Breast epithelium (tissue), 3 donors: ENCODE results near the gene NDP.

Source experiments
- CTCF ChIP-seq, 3 donors: fragments of 450-650 bp; IDR thresholded peaks; one replicate each; pipeline ENCODE4 v1.5.1; 2016 to 2017; ENCODE audit warnings: antibody characterized with exemption in 3 of 3, mild to moderate bottlenecking in 3 of 3, moderate library complexity in 3 of 3
- POLR2A ChIP-seq: fragments of 450-650 bp; IDR thresholded peaks from one replicate; pipeline ENCODE4 v1.6.1; 2016; ENCODE audit warnings: antibody characterized with exemption, mild to moderate bottlenecking, moderate library complexity
- POLR2AphosphoS5 ChIP-seq, 3 donors: sonication (generic); formaldehyde crosslinking; IDR thresholded peaks; one replicate each; pipeline ENCODE4 v1.6.1; 2017; ENCODE audit warnings: antibody characterized with exemption in 3 of 3

DNA sequence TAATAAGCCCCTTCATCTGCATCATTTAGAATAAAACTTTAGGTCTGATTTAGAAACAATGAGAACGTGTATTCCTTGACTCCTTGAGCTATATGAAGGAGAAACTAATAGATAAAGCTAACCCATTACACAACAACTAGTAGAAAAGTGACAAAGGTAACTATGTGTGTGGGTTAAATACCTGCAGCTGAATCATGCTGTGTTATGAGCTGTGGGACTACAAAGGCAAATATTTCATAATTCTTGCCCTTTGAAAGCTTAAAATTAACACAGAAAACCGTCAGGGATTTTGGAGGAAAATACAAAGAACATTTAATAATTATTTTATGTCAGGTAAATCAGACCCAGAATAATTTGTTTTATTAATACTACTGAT, 898 bp upstream of the NDP start:
- TF ChIP-seq CTCF (IDR thresholded peaks at IDR 0.05) (no peak), POLR2AphosphoS5 (IDR thresholded peaks at IDR 0.05) (no peak), POLR2A (no peak)
